Lower leg skin (tissue), 4 donors: Measurements from ENCODE around the gene KLHDC3. TPM values are rescaled to one million over a fixed set of nuclear protein-coding genes. Genes with fewer than 3 reads are reported as not detected.

Source experiments
- DNase-seq, 2 donors: peaks; one replicate each; pipeline ENCODE4 v3.0.0-alpha.2; 2019; ENCODE audit warnings: low spot score in 2 of 2
- H3K4me3 ChIP-seq: fragments of 200-600 bp; sonication (generic); 2 replicates; pipeline ENCODE4 v1.5.1; 2017; ENCODE audit warnings: mild to moderate bottlenecking, low read depth; ENCODE audit not compliant: poor library complexity, severe bottlenecking
- CTCF ChIP-seq, 3 donors: fragments of 450-650 bp; IDR thresholded peaks; one replicate each; pipeline ENCODE4 v1.5.1; 2016; ENCODE audit warnings: antibody characterized with exemption in 3 of 3, mild to moderate bottlenecking in 3 of 3, moderate library complexity in 2 of 3
- POLR2A ChIP-seq, 2 donors: fragments of 450-650 bp; IDR thresholded peaks; one replicate each; pipeline ENCODE4 v1.6.1; 2016 to 2017; ENCODE audit warnings: antibody characterized with exemption in 2 of 2, mild to moderate bottlenecking in 1 of 2, moderate library complexity in 1 of 2
- WGBS, 2 donors: methylation state at CpG; one replicate each; pipeline ENCODE4 v1.1.5; 2018; 5-methylcytosine and 5-hydroxymethylcytosine counted together
- intact Hi-C: fragments of 100-400 bp; cut with DNase I; formaldehyde crosslinking; loops from one replicate; pipeline ENCODE4 v1.15.0; 2023; ENCODE audit warnings: low total_unique reads
- total RNA-seq, 4 donors: library from RNA; depleted of rRNA; stranded (reverse); fragments of >200 nt; gene quantifications; one replicate each; pipeline ENCODE4 v1.1.0, GENCODE V29; 2016

Gene KLHDC3
- total RNA-seq, 4 donors from 2014 or later: 75.1 to 84.7 (median 79.6) TPM

DNA sequence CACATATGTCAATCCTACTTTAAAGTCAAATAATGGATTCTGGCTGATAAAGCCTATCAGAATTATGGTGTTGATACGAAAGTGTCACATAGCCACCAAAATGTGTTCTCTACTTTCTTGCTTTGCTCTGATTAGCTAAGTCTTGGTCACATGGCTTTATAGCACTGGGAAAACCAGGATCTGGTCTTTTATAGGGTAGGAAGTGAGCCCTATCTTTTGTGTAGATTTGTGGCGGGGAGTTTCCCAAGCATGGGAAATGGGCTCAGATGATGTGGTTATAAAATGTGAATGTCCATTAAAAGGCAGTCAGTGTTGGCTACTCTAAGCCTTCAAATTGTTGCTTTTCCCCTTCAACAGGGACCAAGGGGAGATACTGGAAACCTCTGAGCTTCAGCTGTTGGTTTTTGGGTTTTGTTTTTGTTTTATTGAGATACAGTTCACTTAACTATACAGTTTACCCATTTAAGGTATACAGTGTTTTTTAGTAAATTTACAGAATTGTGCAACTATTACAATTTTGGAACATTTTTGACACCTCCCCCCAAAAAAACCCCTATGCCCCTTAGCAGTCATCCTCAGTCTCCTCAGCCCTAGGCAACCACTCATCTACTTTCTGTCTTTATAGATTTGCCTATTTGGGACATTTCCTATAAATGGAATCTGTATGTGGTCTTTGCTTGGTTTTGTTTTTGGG, 19.6 kb downstream of the KLHDC3 start:
- WGBS, 2 donors: 88 to 92% methylated on average over 2 of the region's 2 CpGs
- intact Hi-C loops: no loop called here

GRCh38 chr6:43034190-43034525, 20.1 kb downstream of the KLHDC3 start:
- WGBS, 2 donors: 78 to 87% methylated on average over 2 of the region's 2 CpGs
- intact Hi-C loops: no loop called here
- no peak overlapping the region for H3K4me3 ChIP-seq
- TF ChIP-seq CTCF (IDR thresholded peaks at IDR 0.05) (no peak), POLR2A (IDR thresholded peaks at IDR 0.05) (no peak)
- DNase-seq: no peak

More for the DNA sequence above, 19.6 kb downstream of the KLHDC3 start:
- no peak overlapping the region for H3K4me3 ChIP-seq
- no peak for TF ChIP-seq POLR2A (IDR thresholded peaks at IDR 0.05)
- TF ChIP-seq CTCF (IDR thresholded peaks at IDR 0.05): no peak
- DNase-seq: no peak

DNA sequence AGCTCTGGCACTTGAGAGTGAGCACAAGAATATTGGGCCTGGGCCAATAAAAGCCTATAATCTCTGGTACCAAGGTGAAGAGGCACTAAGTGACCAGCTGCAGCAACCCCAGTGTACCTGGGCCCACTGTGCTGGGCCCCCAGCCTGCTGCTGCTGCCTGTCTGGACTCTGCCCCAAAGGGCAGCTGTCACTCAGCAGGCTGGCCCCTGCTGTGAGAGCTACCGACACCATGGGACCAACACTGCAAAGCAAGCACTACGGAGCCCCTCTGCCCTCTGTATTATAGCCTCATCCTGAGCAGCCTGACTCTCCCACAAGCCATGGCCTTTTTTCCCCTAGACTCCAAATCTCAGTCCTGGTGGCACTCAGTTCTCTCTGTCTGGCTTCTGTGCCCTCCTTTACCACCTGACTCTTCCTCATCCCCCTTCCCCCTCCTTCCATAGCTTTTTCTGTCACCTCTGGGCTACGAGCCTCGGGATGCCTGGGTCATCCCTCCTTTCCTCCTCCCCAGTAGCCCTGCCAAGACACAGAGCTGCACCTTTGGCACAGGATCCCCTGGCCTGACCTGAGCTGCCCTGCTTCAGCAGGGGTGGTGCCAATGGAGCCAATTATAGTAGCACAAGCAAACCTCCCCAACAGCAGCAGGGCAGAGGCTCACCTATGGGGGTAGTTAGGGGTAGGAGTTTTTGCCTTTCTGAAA, 21.6 kb downstream of the KLHDC3 start:
- TF ChIP-seq POLR2A (IDR thresholded peaks at IDR 0.05): no peak
- no peak for TF ChIP-seq CTCF (IDR thresholded peaks at IDR 0.05)
- WGBS, 2 donors: 64 to 67% methylated on average over 4 of the region's 4 CpGs
- no peak for DNase-seq
- intact Hi-C loops: no loop called here
- no peak overlapping the region for H3K4me3 ChIP-seq

DNA sequence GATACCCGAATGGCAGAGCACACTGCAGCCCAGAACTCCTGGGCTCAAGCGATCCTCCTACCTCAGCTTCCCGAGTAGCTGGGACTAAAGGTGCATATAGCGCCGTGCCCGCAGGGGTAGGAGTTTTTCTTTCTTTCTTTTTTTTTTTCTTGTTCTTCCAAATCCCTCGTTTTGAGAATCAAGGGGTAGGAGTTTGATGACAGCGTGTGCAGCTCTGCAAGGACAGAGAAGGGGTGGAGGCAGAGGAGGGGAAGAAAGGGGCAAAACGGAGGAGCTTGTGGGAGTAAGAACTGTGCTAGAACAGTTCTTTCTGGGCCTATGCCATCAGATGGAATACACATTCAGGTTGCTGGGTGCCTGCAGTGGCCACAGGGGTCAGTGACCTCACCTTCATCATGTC, 22.7 kb downstream of the KLHDC3 start:
- intact Hi-C loops: no loop called here
- 89% methylated on average over 9 of the region's 9 CpGs for WGBS, 2 donors
- no peak for DNase-seq
- H3K4me3 ChIP-seq: no peak overlapping the region
- TF ChIP-seq CTCF (IDR thresholded peaks at IDR 0.05) (no peak), POLR2A (IDR thresholded peaks at IDR 0.05) (no peak)

DNA sequence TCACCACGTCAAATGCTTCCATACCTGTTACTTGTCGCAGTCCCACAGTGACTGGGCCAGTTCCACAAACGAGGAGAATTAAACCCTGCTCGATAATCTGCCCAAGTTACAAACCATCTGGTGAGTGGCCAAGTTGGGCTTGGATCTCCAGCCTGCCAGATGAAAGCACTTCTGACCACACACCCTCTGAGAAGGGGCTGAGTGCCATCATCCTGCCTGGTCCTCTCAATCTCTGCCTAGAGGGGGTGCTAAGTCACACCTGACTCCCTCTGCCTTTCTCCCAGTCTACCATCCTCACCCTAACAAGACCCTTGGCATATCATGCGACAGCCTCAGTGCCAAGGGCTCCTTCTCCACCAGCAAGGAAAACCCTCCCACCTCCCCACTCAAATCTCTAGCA, 23.1 kb downstream of the KLHDC3 start:
- no peak overlapping the region for H3K4me3 ChIP-seq
- DNase-seq: no peak
- intact Hi-C loops: no loop called here
- 80 to 87% methylated on average over 5 of the region's 5 CpGs for WGBS, 2 donors
- no peak for TF ChIP-seq CTCF (IDR thresholded peaks at IDR 0.05)
- no peak for TF ChIP-seq POLR2A (IDR thresholded peaks at IDR 0.05)
